Measurements from ENCODE around the gene CD79B.

CD79B gene

GRCh38 chr17:63950940-63951907 is 19.1 kb upstream of the CD79B start:
- TF ChIP-seq YY1 (IDR thresholded peaks at IDR 0.05; ENCODE audit: insufficient read depth, insufficient read length) (no peak), ZNF274 (IDR thresholded peaks at IDR 0.05; ENCODE audit: low read depth, low read length) (no peak), SUZ12 (IDR thresholded peaks at IDR 0.05; ENCODE audit: extremely low read depth, insufficient read depth, insufficient read length) (no peak)
- H3K27me3 ChIP-seq (ENCODE audit: insufficient read depth, insufficient read length), result no peaks in the 10 kb centered on the region
- peaks cover 19% of the 10 kb centered on the region for H3K4me1 ChIP-seq (ENCODE audit: insufficient read depth, insufficient read length)
- no peak overlapping the region for H3K4me3 ChIP-seq (ENCODE audit: insufficient read length, low read depth)
- H3K36me3 ChIP-seq (ENCODE audit: insufficient read depth, insufficient read length, low read length), result no peaks in the 10 kb centered on the region
- H3K9me3 ChIP-seq (ENCODE audit: insufficient read depth, low read length), result no peaks in the 10 kb centered on the region
- peak overlapping the region; percentile 39 for H3K9ac ChIP-seq (ENCODE audit: insufficient read length, low read depth)
- DNase-seq (ENCODE audit: low read depth, low spot score), result no peak

GRCh38 chr17:63949576-63950250 is 17.6 kb upstream of the CD79B start:
- TF ChIP-seq YY1 (IDR thresholded peaks at IDR 0.05; ENCODE audit: insufficient read depth, insufficient read length) (no peak), SUZ12 (IDR thresholded peaks at IDR 0.05; ENCODE audit: extremely low read depth, insufficient read depth, insufficient read length) (no peak), ZNF274 (IDR thresholded peaks at IDR 0.05; ENCODE audit: low read depth, low read length) (no peak)
- no peak overlapping the region for H3K9ac ChIP-seq (ENCODE audit: insufficient read length, low read depth)
- DNase-seq (ENCODE audit: low read depth, low spot score), result no peak
- H3K4me1 ChIP-seq (ENCODE audit: insufficient read depth, insufficient read length), result peaks cover 21% of the 10 kb centered on the region
- H3K9me3 ChIP-seq (ENCODE audit: insufficient read depth, low read length), result no peaks in the 10 kb centered on the region
- no peaks in the 10 kb centered on the region for H3K27me3 ChIP-seq (ENCODE audit: insufficient read depth, insufficient read length)
- no peak overlapping the region for H3K4me3 ChIP-seq (ENCODE audit: insufficient read length, low read depth)
- no peaks in the 10 kb centered on the region for H3K36me3 ChIP-seq (ENCODE audit: insufficient read depth, insufficient read length, low read length)

- Histone ChIP-seq H3K9me3 (ENCODE audit: insufficient read depth, low read length) (no peaks in the 10 kb centered on the region), H3K4me3 (ENCODE audit: insufficient read length, low read depth) (no peak overlapping the region), H3K9ac (ENCODE audit: insufficient read length, low read depth) (no peak overlapping the region), H3K4me1 (ENCODE audit: insufficient read depth, insufficient read length) (peaks cover 17% of the 10 kb centered on the region), H3K27me3 (ENCODE audit: insufficient read depth, insufficient read length) (no peaks in the 10 kb centered on the region), H3K36me3 (ENCODE audit: insufficient read depth, insufficient read length, low read length) (no peaks in the 10 kb centered on the region)
- no peak for DNase-seq (ENCODE audit: low read depth, low spot score)
- TF ChIP-seq YY1 (IDR thresholded peaks at IDR 0.05; ENCODE audit: insufficient read depth, insufficient read length) (no peak), SUZ12 (IDR thresholded peaks at IDR 0.05; ENCODE audit: extremely low read depth, insufficient read depth, insufficient read length) (no peak), ZNF274 (IDR thresholded peaks at IDR 0.05; ENCODE audit: low read depth, low read length) (no peak)
Measured at GRCh38 chr17:63948521-63948920, 16.4 kb upstream of the CD79B start.

- no peak for TF ChIP-seq SUZ12 (IDR thresholded peaks at IDR 0.05; ENCODE audit: extremely low read depth, insufficient read depth, insufficient read length)
- TF ChIP-seq YY1 (IDR thresholded peaks at IDR 0.05; ENCODE audit: insufficient read depth, insufficient read length), result no peak
- TF ChIP-seq ZNF274 (IDR thresholded peaks at IDR 0.05; ENCODE audit: low read depth, low read length), result no peak
- Histone ChIP-seq H3K9ac (ENCODE audit: insufficient read length, low read depth) (no peak overlapping the region), H3K4me3 (ENCODE audit: insufficient read length, low read depth) (no peak overlapping the region), H3K36me3 (ENCODE audit: insufficient read depth, insufficient read length, low read length) (no peaks in the 10 kb centered on the region), H3K9me3 (ENCODE audit: insufficient read depth, low read length) (no peaks in the 10 kb centered on the region), H3K27me3 (ENCODE audit: insufficient read depth, insufficient read length) (no peaks in the 10 kb centered on the region), H3K4me1 (ENCODE audit: insufficient read depth, insufficient read length) (peaks cover 17% of the 10 kb centered on the region)
- no peak for DNase-seq (ENCODE audit: low read depth, low spot score)
Measured at GRCh38 chr17:63947711-63948330, 15.7 kb upstream of the CD79B start.

- H3K9me3 ChIP-seq (ENCODE audit: insufficient read depth, low read length), result no peaks in the 10 kb centered on the region
- no peaks in the 10 kb centered on the region for H3K27me3 ChIP-seq (ENCODE audit: insufficient read depth, insufficient read length)
- H3K4me3 ChIP-seq (ENCODE audit: insufficient read length, low read depth), result no peak overlapping the region
- H3K9ac ChIP-seq (ENCODE audit: insufficient read length, low read depth), result peak overlapping the region; percentile 26
- no peaks in the 10 kb centered on the region for H3K36me3 ChIP-seq (ENCODE audit: insufficient read depth, insufficient read length, low read length)
- H3K4me1 ChIP-seq (ENCODE audit: insufficient read depth, insufficient read length), result peaks cover 17% of the 10 kb centered on the region
- DNase-seq (ENCODE audit: low read depth, low spot score), result no peak
- no peak for TF ChIP-seq SUZ12 (IDR thresholded peaks at IDR 0.05; ENCODE audit: extremely low read depth, insufficient read depth, insufficient read length)
Measured at GRCh38 chr17:63946440-63947363, 14.6 kb upstream of the CD79B start.

GRCh38 chr17:63945784-63946439 is 13.8 kb upstream of the CD79B start:
- Histone ChIP-seq H3K9ac (ENCODE audit: insufficient read length, low read depth) (no peak overlapping the region), H3K27me3 (ENCODE audit: insufficient read depth, insufficient read length) (no peaks in the 10 kb centered on the region), H3K4me1 (ENCODE audit: insufficient read depth, insufficient read length) (peaks cover 17% of the 10 kb centered on the region), H3K9me3 (ENCODE audit: insufficient read depth, low read length) (no peaks in the 10 kb centered on the region), H3K4me3 (ENCODE audit: insufficient read length, low read depth) (no peak overlapping the region), H3K36me3 (ENCODE audit: insufficient read depth, insufficient read length, low read length) (no peaks in the 10 kb centered on the region)
- no peak for TF ChIP-seq SUZ12 (IDR thresholded peaks at IDR 0.05; ENCODE audit: extremely low read depth, insufficient read depth, insufficient read length)
- TF ChIP-seq ZNF274 (IDR thresholded peaks at IDR 0.05; ENCODE audit: low read depth, low read length), result no peak
- TF ChIP-seq YY1 (IDR thresholded peaks at IDR 0.05; ENCODE audit: insufficient read depth, insufficient read length), result no peak
- DNase-seq (ENCODE audit: low read depth, low spot score), result no peak

Data from NT2/D1 (cell line).